Dermis blood vessel endothelial cell (primary cell): ENCODE results near the gene CCND2. TPM values are rescaled to one million over a fixed set of nuclear protein-coding genes. Genes with fewer than 3 reads are reported as not detected.

ENCODE experiments used
- DNase-seq: peaks from one replicate; pipeline ENCODE4 v3.0.0; 2010
- total RNA-seq: library from RNA; depleted of rRNA; stranded (reverse); fragments of >200 nt; gene quantifications from 2 replicates; pipeline ENCODE4 v1.2.3, GENCODE V29; 2014

CCND2 gene
- total RNA-seq, 1 donor from 2014 or later: 140 TPM

- DNase-seq: no peak
Measured at GRCh38 chr12:4277857-4278256, 4.3 kb downstream of the CCND2 start.

DNA sequence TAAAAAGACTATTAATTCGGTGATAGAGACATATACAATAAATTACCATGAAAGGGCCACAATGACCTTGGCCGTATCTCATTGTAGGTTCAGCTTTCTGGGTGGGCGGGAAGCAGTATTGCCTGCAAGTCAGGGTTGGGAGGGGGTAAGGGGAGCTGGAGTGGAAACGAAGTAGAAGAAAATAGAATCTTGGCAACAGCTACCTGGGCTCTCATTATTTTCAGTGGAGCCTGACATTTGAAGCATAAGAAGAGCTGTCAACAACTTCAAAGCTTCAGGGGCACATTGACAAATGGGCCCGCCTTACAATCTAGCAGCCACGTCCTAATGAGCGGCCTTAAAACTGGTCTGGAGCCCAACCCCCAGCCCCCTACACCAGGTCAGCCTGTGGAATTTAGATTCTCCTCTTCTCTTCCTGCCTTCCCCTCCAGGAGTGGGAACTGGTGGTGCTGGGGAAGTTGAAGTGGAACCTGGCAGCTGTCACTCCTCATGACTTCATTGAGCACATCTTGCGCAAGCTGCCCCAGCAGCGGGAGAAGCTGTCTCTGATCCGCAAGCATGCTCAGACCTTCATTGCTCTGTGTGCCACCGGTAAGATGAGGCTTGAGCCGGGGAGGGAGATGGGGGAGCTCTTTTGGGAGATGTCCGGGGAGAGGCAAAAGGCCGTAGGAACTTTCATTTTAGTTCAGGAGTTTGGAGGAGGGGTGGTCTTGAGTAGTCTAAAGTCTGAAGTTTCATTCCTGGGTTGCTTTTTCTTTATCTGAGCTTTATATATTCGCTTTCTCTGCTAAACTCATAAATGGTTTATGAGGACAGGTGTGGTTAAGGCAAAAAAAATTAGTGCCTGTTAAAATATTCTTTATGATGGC is 5.0 kb downstream of the CCND2 start:
- no peak for DNase-seq

- no peak for DNase-seq
Measured at GRCh38 chr12:4279198-4279690, 5.7 kb downstream of the CCND2 start.

DNA sequence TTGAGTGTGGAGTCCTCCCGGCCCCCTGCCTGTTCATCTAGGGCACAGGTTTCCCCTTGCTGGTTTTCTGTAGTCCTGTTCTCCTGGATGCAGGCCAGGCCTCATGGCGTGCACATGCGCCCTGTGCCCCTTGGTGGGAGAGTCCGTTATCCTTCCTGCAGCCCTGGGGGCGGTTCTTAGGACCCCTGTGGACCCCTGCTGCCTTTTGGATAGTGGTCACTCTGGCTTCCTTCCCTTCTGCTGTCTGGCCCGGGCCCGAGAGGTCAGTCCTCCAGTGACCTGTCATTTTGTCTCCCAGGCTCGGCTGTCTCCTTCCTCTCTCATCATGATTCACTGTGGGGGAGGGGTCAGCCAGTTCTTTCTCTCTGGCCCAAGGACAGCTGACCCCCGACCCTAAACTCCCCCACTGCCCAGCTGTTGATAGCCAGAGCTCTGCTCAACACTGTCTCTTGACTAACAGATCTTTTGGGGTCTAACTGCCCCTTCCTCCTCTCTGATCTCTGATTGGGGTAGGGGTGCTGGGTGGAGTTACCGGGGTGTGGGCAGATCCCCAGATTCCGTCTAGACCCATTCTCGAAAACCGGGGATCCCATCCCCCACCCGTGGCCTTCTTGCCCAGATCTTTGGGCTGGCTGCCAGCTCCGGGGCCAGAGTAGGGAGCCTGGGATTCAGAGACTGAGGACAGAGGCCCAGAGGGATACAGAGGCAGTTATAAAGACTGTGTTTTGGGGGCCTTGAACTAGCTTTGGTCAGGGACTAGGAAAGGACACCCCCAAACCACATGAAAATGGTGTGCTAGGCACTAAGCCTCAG is 7.0 kb downstream of the CCND2 start:
- DNase-seq: no peak

DNA sequence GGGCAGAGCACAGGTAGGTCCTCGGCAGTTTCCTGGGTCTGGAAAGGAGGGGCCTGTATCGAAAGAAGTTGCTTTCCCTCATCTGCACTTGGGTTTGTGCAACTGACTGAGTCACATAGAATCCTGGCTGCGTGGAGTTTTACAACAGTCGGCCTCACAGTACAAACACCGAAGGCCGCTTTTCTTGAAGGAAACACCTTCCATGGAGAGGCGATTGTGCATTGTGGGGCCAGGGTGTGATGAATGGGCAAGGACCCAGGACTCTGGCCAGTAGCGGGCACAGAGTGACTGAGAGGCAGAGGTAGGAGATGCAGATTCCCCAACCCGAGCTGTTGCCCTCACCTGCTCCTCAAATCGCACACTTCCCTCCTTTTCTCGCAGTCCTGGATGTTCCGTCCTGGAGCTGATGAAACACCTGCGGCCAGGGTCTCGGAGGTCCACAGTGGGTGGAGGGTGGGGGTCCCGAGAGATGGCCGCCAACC is 7.7 kb downstream of the CCND2 start:
- DNase-seq: no peak

DNA sequence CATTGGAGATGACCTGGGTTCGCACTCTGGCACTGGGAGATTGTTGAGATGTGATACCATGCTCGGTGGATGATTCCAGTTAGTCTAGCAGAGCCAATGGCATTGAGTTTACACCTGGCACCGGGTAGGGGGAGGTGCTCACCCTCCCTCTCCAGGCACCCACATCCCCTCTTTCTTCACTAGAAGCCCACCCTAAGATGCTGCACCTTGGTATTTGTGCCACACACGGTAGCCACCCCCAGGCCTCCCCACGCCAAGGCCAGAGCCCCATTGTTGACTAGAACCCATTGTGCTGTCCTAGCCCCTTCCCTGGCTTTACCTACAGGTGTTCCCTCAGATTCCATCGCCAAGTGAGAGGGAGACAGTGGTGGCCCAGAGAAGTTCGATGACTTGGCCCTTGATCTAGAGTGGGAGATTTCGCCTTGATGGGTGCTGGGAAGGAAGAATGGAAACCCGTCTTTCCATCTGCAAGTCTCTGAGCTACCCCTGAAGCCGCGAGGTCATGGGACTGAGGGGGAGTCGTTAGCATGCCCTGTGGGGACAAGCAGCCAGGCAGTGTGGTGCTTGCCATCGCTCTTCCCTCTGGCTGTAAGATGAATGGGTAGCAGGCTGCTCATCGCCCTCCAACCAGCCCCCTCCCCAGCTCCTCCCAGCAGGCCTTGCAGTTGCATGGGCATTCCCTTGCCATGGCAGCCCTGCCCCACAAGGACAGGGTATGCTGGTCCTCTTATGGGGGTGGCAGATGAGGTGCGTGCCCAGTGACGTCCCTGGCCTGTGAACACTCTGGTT is 8.7 kb downstream of the CCND2 start:
- no peak for DNase-seq

GRCh38 chr12:4282892-4283511 is 9.4 kb downstream of the CCND2 start:
- DNase-seq: no peak

DNA sequence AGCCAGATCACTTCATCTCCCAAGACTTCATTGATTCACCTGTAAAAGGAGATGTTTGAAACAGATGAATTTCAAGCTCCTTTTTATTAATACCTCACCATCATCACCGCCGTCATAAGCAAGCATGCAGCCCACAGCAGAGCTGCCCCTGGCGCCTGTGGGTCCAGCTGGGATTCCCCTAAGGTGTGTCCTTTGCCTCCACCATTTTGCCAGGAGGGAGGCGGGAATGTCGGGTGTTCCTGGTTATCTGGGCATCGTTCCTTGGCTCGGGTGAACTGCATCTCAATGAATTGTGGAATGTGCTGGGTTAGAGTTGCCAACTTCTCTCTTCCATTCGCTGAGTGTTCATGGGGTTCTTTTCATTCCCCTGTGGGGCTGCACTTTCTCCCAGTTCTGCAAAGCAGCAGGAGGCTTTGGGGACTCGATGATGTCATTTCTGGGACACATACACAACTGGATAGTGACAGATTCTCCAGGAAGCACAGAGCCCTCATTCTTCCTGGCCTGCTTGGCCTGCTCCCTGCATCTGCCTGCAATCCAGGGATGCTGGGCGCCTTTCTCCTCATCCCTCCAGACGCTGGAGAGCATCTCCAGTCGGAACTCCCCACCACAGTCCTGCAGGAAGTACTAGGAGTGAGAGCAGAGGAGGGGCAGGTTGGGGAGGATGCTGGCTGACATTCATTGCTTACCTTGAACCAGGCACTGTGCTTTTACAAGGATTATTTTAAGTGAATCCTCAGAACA is 10.1 kb downstream of the CCND2 start:
- no peak for DNase-seq

- DNase-seq: no peak
Measured at GRCh38 chr12:4284306-4284705, 10.7 kb downstream of the CCND2 start.

DNA sequence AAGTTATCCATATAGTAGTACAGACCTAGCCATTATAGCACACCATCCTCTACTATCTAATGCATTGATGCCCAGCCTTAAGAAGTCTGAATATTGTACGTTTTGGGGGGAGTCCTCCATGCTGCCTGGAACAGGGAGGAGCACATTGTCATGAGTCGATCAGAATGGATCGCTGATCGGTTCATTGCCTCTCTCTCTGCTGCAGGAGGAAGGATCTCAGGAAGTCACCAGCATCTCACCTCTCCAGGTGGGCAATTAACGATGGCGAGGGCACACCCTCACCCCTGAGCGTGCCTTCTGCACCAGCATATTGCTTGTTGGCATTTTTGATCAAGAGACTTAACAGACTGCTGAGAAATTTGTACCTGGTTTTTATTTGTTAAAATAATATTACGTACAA is 11.5 kb downstream of the CCND2 start:
- DNase-seq: no peak

- no peak for DNase-seq
Measured at GRCh38 chr12:4286228-4286627, 12.7 kb downstream of the CCND2 start.

DNA sequence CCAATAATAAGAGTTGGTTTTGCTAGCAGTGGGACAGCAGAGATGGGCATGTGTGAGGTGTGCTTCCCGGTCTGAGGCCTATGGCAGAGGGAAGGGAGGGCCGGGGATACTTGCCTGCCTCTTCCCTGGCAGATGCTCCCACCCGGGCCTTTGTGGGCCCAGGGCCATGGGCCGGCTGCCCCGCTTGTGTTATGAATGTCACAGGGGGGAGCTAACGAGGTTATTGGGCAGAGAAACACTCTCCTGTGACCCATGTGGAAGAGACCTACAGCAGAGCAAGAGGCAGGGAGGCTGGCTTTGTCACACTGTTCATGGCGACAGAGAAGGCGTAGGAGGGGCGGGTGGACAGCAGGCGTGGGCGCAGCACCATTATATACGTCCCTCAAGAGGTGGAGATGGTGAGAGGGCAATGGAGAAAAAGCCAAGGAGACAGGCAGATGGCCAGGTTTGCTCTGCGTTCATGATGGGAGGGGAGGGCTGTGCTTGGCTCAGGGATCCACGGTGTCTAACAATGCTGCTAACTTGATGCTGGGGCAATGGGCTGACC is 13.3 kb downstream of the CCND2 start:
- DNase-seq: no peak

GRCh38 chr12:4287325-4288211 is 14.0 kb downstream of the CCND2 start:
- DNase-seq: peak; percentile 20

- DNase-seq: peak; percentile 10
Measured at GRCh38 chr12:4288296-4289131, 15.0 kb downstream of the CCND2 start.

DNA sequence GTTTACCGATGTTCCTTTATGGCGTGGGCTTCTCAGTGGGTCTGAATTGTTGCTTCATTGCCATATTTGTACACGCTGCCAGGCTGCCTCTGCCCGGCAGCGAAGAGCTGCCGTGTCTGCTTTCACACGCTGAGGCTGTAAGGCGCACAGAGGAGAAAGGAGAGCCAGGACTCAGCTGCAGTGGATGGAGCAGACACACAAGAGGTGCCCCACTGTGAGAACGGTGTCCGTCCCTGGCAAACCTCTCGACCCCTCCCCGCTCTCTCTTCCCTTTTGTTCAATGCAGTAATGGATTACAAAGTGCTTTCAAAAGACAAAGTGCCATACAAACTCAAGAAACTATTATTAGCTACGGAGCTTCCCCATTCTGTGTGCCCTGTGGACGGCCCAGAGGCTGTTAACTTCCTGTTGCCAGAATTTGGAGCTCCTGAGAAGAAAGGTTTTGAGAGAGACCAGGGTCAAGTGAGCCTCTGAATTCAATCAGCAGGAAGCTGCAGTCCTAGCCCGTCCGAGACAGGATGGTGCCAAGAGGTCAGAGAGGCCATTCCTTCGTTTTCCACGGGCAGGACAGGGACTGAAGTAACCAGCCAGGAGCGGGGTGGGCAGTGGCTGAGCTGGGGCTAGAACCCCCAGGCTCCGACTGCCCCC is 15.8 kb downstream of the CCND2 start:
- no peak for DNase-seq

DNA sequence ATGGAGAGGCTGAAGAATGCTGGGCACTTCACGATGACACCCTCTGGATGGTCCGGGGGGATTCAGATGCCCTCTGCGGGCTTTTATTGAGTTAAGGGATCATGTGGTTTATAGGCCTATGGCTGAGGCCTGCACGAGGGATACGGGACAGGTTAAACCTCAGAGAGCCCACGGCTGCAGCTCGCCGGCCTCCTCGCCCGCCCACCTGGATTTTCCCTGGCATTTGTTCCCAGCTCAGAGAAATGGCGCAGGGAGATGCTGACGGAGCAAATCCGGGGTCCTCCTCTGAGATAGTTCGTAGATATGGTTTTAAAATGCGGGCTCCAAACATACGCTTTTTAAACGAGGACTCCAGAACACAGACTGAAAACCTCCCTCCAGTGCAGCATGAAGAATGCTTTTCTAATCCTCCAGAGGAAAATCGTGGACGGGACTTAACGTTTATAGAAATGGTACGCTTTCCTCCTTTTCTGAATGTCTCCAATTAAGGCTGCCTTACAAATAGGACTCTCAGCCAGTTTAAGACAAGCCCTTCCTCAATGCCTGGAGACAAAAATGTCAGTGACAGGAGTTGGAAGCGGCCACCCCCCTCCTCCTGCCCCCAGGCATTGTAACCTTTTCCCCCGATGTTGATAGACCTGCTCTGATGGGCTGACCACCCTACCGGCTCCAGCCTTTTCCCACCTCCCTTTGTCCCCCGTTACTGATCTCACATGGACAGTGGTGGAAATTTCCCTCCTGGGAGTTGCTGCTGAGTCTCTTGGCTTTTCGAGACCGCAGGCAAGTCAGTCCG is 16.6 kb downstream of the CCND2 start:
- no peak for DNase-seq

GRCh38 chr12:4292341-4293073 is 18.9 kb downstream of the CCND2 start:
- DNase-seq: no peak
